GM23338 (cell line): ENCODE measurements around the gene ATOH8. TPM values are rescaled to one million over a fixed set of nuclear protein-coding genes. Genes with fewer than 3 reads are reported as not detected.

Experiments
- ATAC-seq: fragments of 200-7000 bp; cut with Tn5 transposase; 3 replicates; pipeline ENCODE4 v1.9.1; 2020
- DNase-seq: peaks from one replicate; pipeline ENCODE4 v3.0.0-alpha.2; 2015; ENCODE audit warnings: low spot score
- H2AFZ ChIP-seq: fragments of 200-600 bp; sonication (generic); 2 replicates; pipeline ENCODE4 v1.8.0; 2016; ENCODE audit warnings: antibody characterized with exemption, mild to moderate bottlenecking, moderate library complexity
- H3F3A ChIP-seq: fragments of 200-600 bp; sonication (generic); replicated peaks from 2 replicates; pipeline ENCODE4 v1.8.0; 2017; ENCODE audit warnings: antibody characterized with exemption, mixed run types, low read depth
- H3K27ac ChIP-seq: fragments of 200-600 bp; sonication (generic); 2 replicates; pipeline ENCODE4 v1.6.1; 2016; ENCODE audit warnings: low read depth
- H3K27me3 ChIP-seq: fragments of 200-600 bp; sonication (generic); 2 replicates; pipeline ENCODE4 v1.8.0; 2016; ENCODE audit warnings: mild to moderate bottlenecking, mixed run types, moderate library complexity; ENCODE audit not compliant: insufficient read depth
- H3K36me3 ChIP-seq: fragments of 200-600 bp; sonication (generic); 2 replicates; pipeline ENCODE4 v1.8.0; 2016; ENCODE audit warnings: mild to moderate bottlenecking; ENCODE audit not compliant: insufficient read depth
- H3K4me1 ChIP-seq: fragments of 200-600 bp; sonication (generic); 2 replicates; pipeline ENCODE4 v1.8.0; 2016; ENCODE audit warnings: mild to moderate bottlenecking, moderate library complexity; ENCODE audit not compliant: insufficient read depth
- H3K4me2 ChIP-seq: fragments of 200-600 bp; sonication (generic); 2 replicates; pipeline ENCODE4 v1.7.1; 2017; ENCODE audit warnings: mixed run types
- H3K4me3 ChIP-seq: fragments of 200-600 bp; sonication (generic); 2 replicates; pipeline ENCODE4 v1.6.1; 2016; ENCODE audit warnings: mixed run types
- H3K79me2 ChIP-seq: fragments of 200-600 bp; sonication (generic); replicated peaks from 2 replicates; pipeline ENCODE4 v1.8.0; 2017; ENCODE audit warnings: mild to moderate bottlenecking; ENCODE audit not compliant: insufficient read depth
- H3K9me2 ChIP-seq: fragments of 200-600 bp; sonication (generic); 2 replicates; pipeline ENCODE4 v1.8.0; 2017; ENCODE audit not compliant: insufficient read depth
- H4K20me1 ChIP-seq: fragments of 200-600 bp; sonication (generic); replicated peaks from 2 replicates; pipeline ENCODE4 v1.8.0; 2017; ENCODE audit warnings: mild to moderate bottlenecking; ENCODE audit not compliant: insufficient read depth
- H3K27ac Mint-ChIP-seq: 2 replicates; pipeline ENCODE4 v1.8.0; 2020; ENCODE audit warnings: inconsistent platforms, mild to moderate bottlenecking, moderate library complexity, mixed read lengths
- H3K27me3 Mint-ChIP-seq: 3 replicates; pipeline ENCODE4 v1.8.0; 2022; ENCODE audit warnings: low read depth, mild to moderate bottlenecking, moderate library complexity, mixed read lengths, inconsistent platforms; ENCODE audit not compliant: insufficient read depth, poor library complexity
- H3K36me3 Mint-ChIP-seq: 3 replicates; pipeline ENCODE4 v1.8.0; 2021; ENCODE audit warnings: low read depth, mild to moderate bottlenecking, inconsistent platforms, moderate library complexity, mixed read lengths
- H3K4me1 Mint-ChIP-seq: 3 replicates; pipeline ENCODE4 v1.8.0; 2020; ENCODE audit warnings: mild to moderate bottlenecking, inconsistent platforms, mixed read lengths
- H3K4me3 Mint-ChIP-seq: 3 replicates; pipeline ENCODE4 v1.8.0; 2021; ENCODE audit warnings: moderate library complexity, mild to moderate bottlenecking, inconsistent platforms, mixed read lengths
- H3K9me3 Mint-ChIP-seq: 3 replicates; pipeline ENCODE4 v1.8.0; 2020; ENCODE audit warnings: moderate library complexity, mild to moderate bottlenecking, inconsistent platforms, mixed read lengths
- CREB1 ChIP-seq: fragments of 250-450 bp; sonication (Bioruptor Pico); IDR thresholded peaks from 2 replicates; pipeline ENCODE4 v1.5.0; 2020; ENCODE audit warnings: low read depth, mild to moderate bottlenecking, moderate library complexity
- CTCF ChIP-seq, 2 experiments: fragments of 200-600 bp in 1 of 2; sonication (generic) in 1 of 2; conservative IDR thresholded peaks; 2 replicates each; pipeline versions ENCODE4 v1.5.1 to v1.6.1; 2016 to 2017; ENCODE audit warnings: antibody characterized with exemption in 2 of 2, low read depth in 2 of 2, mild to moderate bottlenecking in 2 of 2, moderate library complexity in 1 of 2
- ETS1 ChIP-seq: IDR thresholded peaks from 2 replicates; pipeline ENCODE4 v1.6.1; 2016; ENCODE audit warnings: antibody characterized with exemption
- EZH2 ChIP-seq: fragments of 200-600 bp; sonication (generic); IDR thresholded peaks from one replicate; pipeline ENCODE4 v1.8.0; 2017; ENCODE audit warnings: antibody characterized with exemption, mild to moderate bottlenecking, low read depth; ENCODE audit not compliant: unreplicated experiment
- EZH2phosphoT487 ChIP-seq: fragments of 200-600 bp; sonication (generic); IDR thresholded peaks from one replicate; pipeline ENCODE4 v1.8.1; 2018; ENCODE audit warnings: antibody characterized with exemption; ENCODE audit not compliant: unreplicated experiment
- JUNB ChIP-seq: IDR thresholded peaks from one replicate; pipeline ENCODE4 v1.6.1; 2016; ENCODE audit warnings: antibody characterized with exemption; ENCODE audit not compliant: unreplicated experiment
- NANOG ChIP-seq: IDR thresholded peaks from 2 replicates; pipeline ENCODE4 v1.6.1; 2016; ENCODE audit warnings: antibody characterized with exemption, borderline replicate concordance
- POLR2AphosphoS5 ChIP-seq: IDR thresholded peaks from 2 replicates; pipeline ENCODE4 v1.6.1; 2016; ENCODE audit warnings: antibody characterized with exemption, low read depth
- REST ChIP-seq: IDR thresholded peaks from one replicate; pipeline ENCODE4 v1.6.1; 2018; ENCODE audit warnings: antibody characterized with exemption; ENCODE audit not compliant: unreplicated experiment
- STAT1 ChIP-seq: IDR thresholded peaks from one replicate; pipeline ENCODE4 v1.6.1; 2016; ENCODE audit warnings: antibody characterized with exemption; ENCODE audit not compliant: unreplicated experiment
- ZNF114 ChIP-seq: fragments of 250-450 bp; sonication (Bioruptor Pico); IDR thresholded peaks from 2 replicates; pipeline ENCODE4 v1.5.0; 2020; ENCODE audit warnings: mild to moderate bottlenecking, moderate library complexity
- ZNF331 ChIP-seq: fragments of 250-450 bp; sonication (Bioruptor Pico); IDR thresholded peaks from 2 replicates; pipeline ENCODE4 v1.5.0; 2020; ENCODE audit warnings: low read depth, mild to moderate bottlenecking, moderate library complexity
- ZNF462 ChIP-seq: fragments of 250-450 bp; sonication (Bioruptor Pico); IDR thresholded peaks from 2 replicates; pipeline ENCODE4 v1.5.0; 2020; ENCODE audit warnings: mild to moderate bottlenecking, moderate library complexity
- polyA plus RNA-seq: library from polyadenylated mRNA; unstranded; fragments of >200 nt; fragmentation: Nextera tagmentation; extraction: Ambion mirVana; gene quantifications from 2 replicates; pipeline ENCODE4 v1.2.1, GENCODE V29; 2016
- total RNA-seq: library from RNA; depleted of rRNA; stranded (reverse); fragments of >200 nt; shearing (Covaris generic); gene quantifications from 2 replicates; pipeline ENCODE4 v1.2.3, GENCODE V29; 2014

ATOH8 gene
- total and polyA plus RNA-seq, 2 experiments from 2014 or later: 0.11 to 0.97 TPM

- H3K4me3 Mint-ChIP-seq: no peak overlapping the region
- H3K4me2 ChIP-seq: no peak overlapping the region
- peaks cover 31% of the 10 kb centered on the region for H3K27me3 Mint-ChIP-seq
These were observed 19.9 kb downstream of the ATOH8 start for GRCh38 chr2:85773692-85774091.

More at GRCh38 chr2:85773692-85774091, 19.9 kb downstream of the ATOH8 start:
- DNase-seq (no peak), ATAC-seq (no peak)
- no peak overlapping the region for H3K27ac ChIP-seq
- no peak overlapping the region for H3K4me3 ChIP-seq
- no peaks in the 10 kb centered on the region for H3K36me3 ChIP-seq
- no peaks in the 10 kb centered on the region for H4K20me1 ChIP-seq
- TF ChIP-seq EZH2phosphoT487 (no peak), JUNB (no peak), CREB1 (CRISPR knock-in tag) (no peak), STAT1 (no peak), ZNF462 (CRISPR knock-in tag) (no peak), ETS1 (no peak), EZH2 (no peak), POLR2AphosphoS5 (no peak), REST (no peak), ZNF114 (no peak), CTCF (conservative IDR thresholded peaks at IDR 0.05; ENCODE audit: low read depth in 2 of 2) (no peak), NANOG (no peak), ZNF331 (CRISPR knock-in tag) (no peak)
- no peak overlapping the region for H2AFZ ChIP-seq
- H3K9me3 Mint-ChIP-seq: no peaks in the 10 kb centered on the region
- H3K4me1 Mint-ChIP-seq: peaks cover 63% of the 10 kb centered on the region
- no peaks in the 10 kb centered on the region for H3K9me2 ChIP-seq
- 0 out of 2 replicates have a peak, but pooled peaks cover 2% of the 10 kb centered on the region for H3F3A ChIP-seq
- no peak overlapping the region for H3K27ac Mint-ChIP-seq
- H3K4me1 ChIP-seq: peaks cover 34% of the 10 kb centered on the region
- peaks cover 28% of the 10 kb centered on the region for H3K27me3 ChIP-seq
- no peaks in the 10 kb centered on the region for H3K36me3 Mint-ChIP-seq
- no peaks in the 10 kb centered on the region for H3K79me2 ChIP-seq
